Gastroesophageal sphincter (tissue), 4 donors: ENCODE data around the gene KIRREL1. TPM values are rescaled to one million over a fixed set of nuclear protein-coding genes. Genes with fewer than 3 reads are reported as not detected.

Experiments
- ATAC-seq: fragments of 150-250 bp; one replicate; pipeline ENCODE4 v1.9.1; 2016; ENCODE audit warnings: mild to moderate bottlenecking, moderate library complexity
- H3K27ac ChIP-seq, 4 donors: fragments of 200-600 bp; sonication (generic) in 3 of 4; 1 replicate in 3 of 4; 2 replicates in 1 of 4; pipeline ENCODE4 v1.5.1; 2016 to 2019
- H3K27me3 ChIP-seq: fragments of 200-600 bp; sonication (generic); one replicate; pipeline ENCODE4 v1.5.1; 2019
- H3K36me3 ChIP-seq, 2 donors: fragments of 200-600 bp; sonication (generic); one replicate each; pipeline ENCODE4 v1.5.1; 2019; ENCODE audit warnings: control low read depth in 1 of 2
- H3K4me1 ChIP-seq, 3 donors: fragments of 200-600 bp; sonication (generic); 1 replicate in 2 of 3; 2 replicates in 1 of 3; pipeline ENCODE4 v1.5.1; 2016 to 2019; ENCODE audit warnings: control low read depth in 2 of 3
- H3K4me3 ChIP-seq, 2 donors: fragments of 200-600 bp; sonication (generic); one replicate each; pipeline ENCODE4 v1.5.1; 2019; ENCODE audit warnings: mild to moderate bottlenecking in 1 of 2, moderate library complexity in 1 of 2
- H3K9me3 ChIP-seq, 3 donors: fragments of 200-600 bp; sonication (generic); one replicate each; pipeline ENCODE4 v1.5.1; 2017 to 2019; ENCODE audit warnings: control low read depth in 2 of 3
- CTCF ChIP-seq, 4 experiments: fragments of 200-600 bp in 2 of 4; fragments of 450-650 bp in 2 of 4; sonication (generic) in 1 of 4; IDR thresholded peaks; one replicate each; pipeline ENCODE4 v1.5.1; 2017 to 2019; ENCODE audit warnings: antibody characterized with exemption in 4 of 4, mild to moderate bottlenecking in 2 of 4, moderate library complexity in 2 of 4
- EP300 ChIP-seq: sonication (generic); formaldehyde crosslinking; IDR thresholded peaks from one replicate; pipeline ENCODE4 v1.6.1; 2017; ENCODE audit warnings: antibody characterized with exemption, mild to moderate bottlenecking
- POLR2A ChIP-seq, 2 donors: fragments of 450-650 bp; IDR thresholded peaks; one replicate each; pipeline ENCODE4 v1.6.1; 2017; ENCODE audit warnings: antibody characterized with exemption in 2 of 2, mild to moderate bottlenecking in 2 of 2, moderate library complexity in 1 of 2
- POLR2AphosphoS5 ChIP-seq: sonication (generic); formaldehyde crosslinking; IDR thresholded peaks from one replicate; pipeline ENCODE4 v1.6.1; 2017; ENCODE audit warnings: antibody characterized with exemption
- WGBS, 2 donors: methylation state at CpG; one replicate each; pipeline ENCODE4 v1.1.5; 2018; ENCODE audit warnings: low coverage in 1 of 2; 5-methylcytosine and 5-hydroxymethylcytosine counted together
- total RNA-seq, 4 donors: library from RNA; depleted of rRNA; stranded (reverse); fragments of >200 nt; gene quantifications; one replicate each; pipeline ENCODE4 v1.1.0, GENCODE V29; 2016

Gene KIRREL1
- total RNA-seq, 4 donors from 2014 or later = 43.1 to 73.1 (median 48.1) TPM

- Histone ChIP-seq H3K4me1 (peaks cover 0 to 14% (median 4%) of the 10 kb centered on the region in 3 donors), H3K27me3 (no peaks in the 10 kb centered on the region), H3K4me3 (no peak overlapping the region), H3K27ac (peak overlapping the region in 2 of 4 donors; percentile 2 to 15), H3K9me3 (peaks cover 0 to 7% (median 0%) of the 10 kb centered on the region in 3 donors), H3K36me3 (no peaks in the 10 kb centered on the region)
- no peak for TF ChIP-seq POLR2A (IDR thresholded peaks at IDR 0.05)
- TF ChIP-seq CTCF (IDR thresholded peaks at IDR 0.05) = peak; percentile 61 to 79 (median 64)
- no peak for TF ChIP-seq POLR2AphosphoS5
- TF ChIP-seq EP300 = no peak
- 53 to 64% methylated on average over 3 of the region's 3 CpGs for WGBS, 2 donors
- ATAC-seq = peak; percentile 54
Measured at GRCh38 chr1:157969697-157970485, 23.6 kb upstream of the KIRREL1 start.

- no peaks in the 10 kb centered on the region for H3K27me3 ChIP-seq
- H3K9me3 ChIP-seq = peaks cover 0 to 7% (median 0%) of the 10 kb centered on the region in 3 donors
- H3K4me3 ChIP-seq = no peak overlapping the region
- H3K4me1 ChIP-seq = peaks cover 0 to 14% (median 4%) of the 10 kb centered on the region in 3 donors
- no peak for TF ChIP-seq POLR2AphosphoS5
- TF ChIP-seq CTCF (IDR thresholded peaks at IDR 0.05) = no peak
- no peak for TF ChIP-seq POLR2A (IDR thresholded peaks at IDR 0.05)
- no peak for TF ChIP-seq EP300
- no peak overlapping the region for H3K27ac ChIP-seq
- H3K36me3 ChIP-seq = no peaks in the 10 kb centered on the region
- no peak for ATAC-seq
Measured at GRCh38 chr1:157971769-157972168, 21.7 kb upstream of the KIRREL1 start.

GRCh38 chr1:157975228-157975950, 18.1 kb upstream of the KIRREL1 start:
- no peak for ATAC-seq
- WGBS, 2 donors = 63 to 80% methylated on average over 1 to 2 of the region's 2 CpGs
- no peaks in the 10 kb centered on the region for H3K9me3 ChIP-seq

GRCh38 chr1:157976888-157977287, 16.6 kb upstream of the KIRREL1 start:
- 69 to 76% methylated on average over 2 of the region's 2 CpGs for WGBS, 2 donors
- H3K27ac ChIP-seq = no peak overlapping the region
- ATAC-seq = no peak

More at GRCh38 chr1:157975228-157975950, 18.1 kb upstream of the KIRREL1 start:
- no peak overlapping the region for H3K4me3 ChIP-seq
- no peak for TF ChIP-seq CTCF (IDR thresholded peaks at IDR 0.05)
- TF ChIP-seq POLR2A (IDR thresholded peaks at IDR 0.05) = no peak
- no peak for TF ChIP-seq EP300
- TF ChIP-seq POLR2AphosphoS5 = no peak
- H3K27ac ChIP-seq = no peak overlapping the region
- H3K27me3 ChIP-seq = peaks cover 23% of the 10 kb centered on the region
- no peaks in the 10 kb centered on the region for H3K36me3 ChIP-seq
- H3K4me1 ChIP-seq = peaks cover 0 to 10% (median 4%) of the 10 kb centered on the region in 3 donors

More at GRCh38 chr1:157976888-157977287, 16.6 kb upstream of the KIRREL1 start:
- Histone ChIP-seq H3K4me3 (no peak overlapping the region), H3K4me1 (peaks cover 0 to 10% (median 4%) of the 10 kb centered on the region in 3 donors), H3K36me3 (no peaks in the 10 kb centered on the region), H3K27me3 (peaks cover 26% of the 10 kb centered on the region), H3K9me3 (no peaks in the 10 kb centered on the region)
- TF ChIP-seq POLR2AphosphoS5 = no peak
- TF ChIP-seq POLR2A (IDR thresholded peaks at IDR 0.05) = no peak
- no peak for TF ChIP-seq CTCF (IDR thresholded peaks at IDR 0.05)
- TF ChIP-seq EP300 = no peak
